Activated CD4-positive, alpha-beta memory T cell treated with anti-CD3 and anti-CD28 coated beads for 36 hours (primary cell): ENCODE results near the gene MPDZ. TPM values are rescaled to one million over a fixed set of nuclear protein-coding genes. Genes with fewer than 3 reads are reported as not detected.

Experiments used
- CTCF ChIA-PET: fragments of 350-600 bp; sonication (Branson Sonifier 250); formaldehyde crosslinking; loops from one replicate; lab custom pipeline; 2021; ENCODE audit warnings: antibody characterized with exemption, inconsistent platforms; lab: Charles Lee
- POLR2A ChIA-PET: fragments of 350-600 bp; sonication (Branson Sonifier 250); formaldehyde crosslinking; loops from one replicate; lab custom pipeline; 2021; ENCODE audit warnings: antibody characterized with exemption; lab: Charles Lee
- DNase-seq: peaks from one replicate; pipeline ENCODE4 v3.0.0-alpha.2; 2020
- H3K27ac Mint-ChIP-seq: one replicate; pipeline ENCODE4 v1.8.0; 2021; ENCODE audit warnings: mixed read lengths
- H3K27me3 Mint-ChIP-seq: one replicate; pipeline ENCODE4 v1.8.0; 2021; ENCODE audit warnings: mixed read lengths
- H3K36me3 Mint-ChIP-seq: one replicate; pipeline ENCODE4 v1.8.0; 2021; ENCODE audit warnings: mixed read lengths
- H3K4me1 Mint-ChIP-seq: one replicate; pipeline ENCODE4 v1.8.0; 2021; ENCODE audit warnings: low read depth, mixed read lengths
- H3K4me3 Mint-ChIP-seq: one replicate; pipeline ENCODE4 v1.8.0; 2021; ENCODE audit warnings: mild to moderate bottlenecking, mixed read lengths
- H3K9me3 Mint-ChIP-seq: one replicate; pipeline ENCODE4 v1.8.0; 2021; ENCODE audit warnings: mixed read lengths
- intact Hi-C: fragments of 100-400 bp; cut with micrococcal nuclease; formaldehyde crosslinking; loops from one replicate; pipeline ENCODE4 v1.15.1; 2023
- total RNA-seq, 2 experiments: library from RNA; stranded (reverse); gene quantifications; one replicate each; pipeline ENCODE4 v1.2.3, GENCODE V29; 2021

The MPDZ gene
- total RNA-seq, 2 experiments from 2014 or later: not detected

DNA sequence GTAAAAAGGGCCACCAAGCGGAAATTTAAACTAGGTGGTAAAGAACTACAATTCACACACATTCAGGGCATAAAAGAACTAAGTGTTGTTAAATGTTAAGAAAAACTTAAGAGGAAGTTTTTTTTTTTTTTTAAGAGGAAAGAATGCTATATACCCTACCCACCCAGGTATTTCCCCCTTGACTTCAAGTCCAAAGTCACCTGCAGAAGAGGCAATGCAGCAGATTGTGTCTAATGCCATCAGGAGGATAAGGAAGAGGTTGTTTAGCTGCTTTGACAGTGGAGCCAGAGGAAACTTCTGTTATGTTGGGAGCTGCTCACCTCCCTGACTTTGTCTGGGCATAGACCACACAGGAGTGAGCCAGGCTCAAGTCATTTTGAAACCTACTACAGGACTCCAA, 69.2 kb downstream of the MPDZ start:
- no peak overlapping the region for H3K27ac Mint-ChIP-seq

DNA sequence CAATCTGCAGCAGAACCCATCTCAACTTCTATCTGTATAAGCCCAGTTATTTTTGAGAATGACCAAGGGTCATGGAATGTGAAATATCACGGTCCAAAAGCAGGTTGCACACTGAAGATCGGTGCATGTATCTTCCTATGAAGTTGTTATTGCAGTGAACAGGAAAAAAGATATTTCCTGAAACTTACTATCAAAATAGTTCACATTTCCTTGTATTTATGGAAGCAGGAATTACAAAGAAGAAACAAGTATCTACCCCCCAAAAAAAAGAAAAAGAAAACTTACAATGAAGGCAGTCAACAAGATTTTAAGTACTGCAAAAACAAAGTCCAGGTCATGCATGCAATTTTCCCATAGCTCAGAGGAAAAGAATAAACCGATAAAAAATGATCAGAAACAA, 70.0 kb downstream of the MPDZ start:
- Mint-ChIP-seq H3K27ac (no peak overlapping the region), H3K27me3 (no peaks in the 10 kb centered on the region)
- POLR2A ChIA-PET: no interaction called here

More for the DNA sequence above, 69.2 kb downstream of the MPDZ start:
- Mint-ChIP-seq H3K9me3 (peaks cover 2% of the 10 kb centered on the region), H3K4me1 (no peaks in the 10 kb centered on the region), H3K36me3 (no peaks in the 10 kb centered on the region), H3K4me3 (no peak overlapping the region), H3K27me3 (no peaks in the 10 kb centered on the region)
- no peak for DNase-seq
- intact Hi-C loops: no loop called here
- ChIA-PET CTCF (no interaction called here), POLR2A (no interaction called here)

DNA sequence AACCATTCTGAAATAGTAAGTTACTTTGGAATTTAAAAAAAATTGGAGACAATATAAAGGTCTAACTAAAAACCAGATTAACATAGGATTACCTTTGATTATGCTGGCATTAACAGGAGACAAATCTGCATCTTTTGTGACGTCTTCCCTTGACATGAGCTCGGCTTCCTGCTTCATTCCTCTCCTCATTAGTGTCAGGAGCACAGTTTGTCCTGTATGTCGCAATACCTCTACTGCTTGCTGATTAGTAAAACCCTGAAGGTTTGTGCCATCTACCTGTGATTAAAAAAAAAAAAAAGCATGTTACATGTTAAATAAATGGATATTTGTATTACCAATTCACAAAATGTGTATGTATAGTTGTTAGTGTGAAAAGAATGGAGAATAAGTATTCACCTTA, 73.7 kb downstream of the MPDZ start:
- POLR2A ChIA-PET: no interaction called here
- no peak for DNase-seq
- H3K36me3 Mint-ChIP-seq: no peaks in the 10 kb centered on the region
- H3K4me1 Mint-ChIP-seq: no peaks in the 10 kb centered on the region
- H3K4me3 Mint-ChIP-seq: no peak overlapping the region
- intact Hi-C loops: no loop called here
- CTCF ChIA-PET: no interaction called here
- no peak overlapping the region for H3K27ac Mint-ChIP-seq
- H3K27me3 Mint-ChIP-seq: no peaks in the 10 kb centered on the region
- H3K9me3 Mint-ChIP-seq: peaks cover 5% of the 10 kb centered on the region

More for the DNA sequence above, 70.0 kb downstream of the MPDZ start:
- H3K4me1 Mint-ChIP-seq: no peaks in the 10 kb centered on the region
- H3K9me3 Mint-ChIP-seq: peaks cover 2% of the 10 kb centered on the region
- no peak for DNase-seq
- H3K36me3 Mint-ChIP-seq: no peaks in the 10 kb centered on the region
- H3K4me3 Mint-ChIP-seq: no peak overlapping the region
- intact Hi-C loops: no loop called here
- CTCF ChIA-PET: no interaction called here

DNA sequence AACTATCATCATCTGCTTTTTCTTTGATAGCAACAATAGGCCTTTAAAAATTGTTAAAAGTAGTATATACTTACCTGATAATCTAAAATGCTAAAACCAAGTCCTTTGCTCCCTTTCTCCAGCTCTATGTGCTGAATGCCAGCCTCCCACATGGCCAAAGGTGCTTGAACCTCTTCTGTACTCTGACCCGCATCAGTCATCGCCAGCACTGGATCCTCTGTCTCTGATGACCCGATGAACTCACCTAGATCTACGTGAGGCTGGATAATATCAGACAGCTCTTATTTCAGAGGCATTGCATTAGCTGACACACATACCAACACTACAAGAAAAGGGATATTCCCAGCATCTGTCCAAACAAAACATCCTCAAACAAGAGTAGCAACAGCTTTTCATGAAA, 89.5 kb downstream of the MPDZ start:
- Mint-ChIP-seq H3K9me3 (peaks cover 13% of the 10 kb centered on the region), H3K27ac (no peak overlapping the region), H3K27me3 (no peaks in the 10 kb centered on the region), H3K4me3 (no peak overlapping the region), H3K4me1 (no peaks in the 10 kb centered on the region), H3K36me3 (no peaks in the 10 kb centered on the region)
- intact Hi-C loops: no loop called here
- ChIA-PET CTCF (no interaction called here), POLR2A (no interaction called here)
- DNase-seq: no peak

DNA sequence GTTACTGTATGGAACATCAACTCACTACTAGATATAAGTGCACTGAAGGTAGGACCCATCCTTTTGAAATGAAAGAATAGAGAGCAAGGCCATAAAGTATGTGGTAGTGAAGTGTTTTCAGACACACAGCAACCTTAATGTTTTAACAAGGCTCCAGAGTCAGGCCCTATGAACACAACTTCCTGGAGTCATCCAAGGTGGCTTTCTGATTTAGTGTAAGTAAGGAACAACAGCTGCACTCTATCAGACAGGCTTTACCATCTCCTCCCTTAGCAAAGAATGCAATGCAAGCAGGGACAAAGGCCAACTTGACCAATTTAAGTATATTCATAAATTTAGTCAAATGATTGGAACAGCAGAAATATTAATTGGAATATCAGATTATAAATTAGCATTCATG, 90.1 kb downstream of the MPDZ start:
- Mint-ChIP-seq H3K27me3 (no peaks in the 10 kb centered on the region), H3K27ac (no peak overlapping the region), H3K4me1 (no peaks in the 10 kb centered on the region), H3K9me3 (peaks cover 13% of the 10 kb centered on the region), H3K4me3 (no peak overlapping the region), H3K36me3 (no peaks in the 10 kb centered on the region)
- intact Hi-C loops: no loop called here
- ChIA-PET CTCF (no interaction called here), POLR2A (no interaction called here)
- DNase-seq: no peak

DNA sequence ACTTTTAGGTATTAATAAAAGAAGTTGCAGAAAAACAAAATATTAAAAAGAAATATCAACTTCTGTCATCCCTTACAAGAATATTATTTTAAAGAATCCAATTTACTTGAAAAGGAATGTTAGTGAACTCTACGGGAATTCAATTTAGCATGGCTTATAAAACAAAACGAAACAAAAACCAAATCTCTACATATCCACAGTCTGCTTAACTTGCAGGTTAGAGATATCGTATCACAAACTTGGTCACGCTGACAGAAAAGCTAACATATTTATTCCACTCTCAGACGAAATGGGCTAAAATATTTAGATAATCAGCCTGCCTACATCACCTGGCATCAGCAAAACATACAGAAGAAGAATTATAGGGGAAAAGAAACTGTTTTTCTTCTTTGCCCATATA, 92.7 kb downstream of the MPDZ start:
- Mint-ChIP-seq H3K36me3 (no peaks in the 10 kb centered on the region), H3K4me1 (no peaks in the 10 kb centered on the region), H3K27ac (no peak overlapping the region), H3K27me3 (no peaks in the 10 kb centered on the region), H3K9me3 (peaks cover 10% of the 10 kb centered on the region), H3K4me3 (no peak overlapping the region)
- ChIA-PET POLR2A (no interaction called here), CTCF (no interaction called here)
- DNase-seq: no peak
- intact Hi-C loops: no loop called here

DNA sequence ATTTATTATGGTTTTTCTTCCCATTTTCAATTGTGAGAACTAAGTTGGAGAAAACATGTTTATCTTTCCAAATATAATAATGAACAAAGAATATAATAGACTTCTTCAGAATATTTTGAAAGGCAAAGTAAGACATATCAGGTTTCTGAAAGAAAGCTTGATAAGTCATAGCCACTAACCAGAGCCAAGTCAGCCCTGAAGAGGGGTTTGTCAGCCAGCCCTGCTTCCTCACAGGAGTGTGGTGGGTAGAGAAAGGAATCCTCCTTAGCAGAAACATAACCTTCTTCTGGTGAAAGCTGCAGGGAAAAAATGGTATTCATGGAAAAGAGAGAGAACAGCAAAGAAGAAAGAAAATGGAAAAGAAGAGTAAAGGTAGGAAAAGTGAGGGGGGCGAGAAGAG, 93.4 kb downstream of the MPDZ start:
- H3K4me3 Mint-ChIP-seq: no peak overlapping the region
- no peaks in the 10 kb centered on the region for H3K36me3 Mint-ChIP-seq
- no peak overlapping the region for H3K27ac Mint-ChIP-seq
- no peak for DNase-seq
- no peaks in the 10 kb centered on the region for H3K27me3 Mint-ChIP-seq
- no peaks in the 10 kb centered on the region for H3K4me1 Mint-ChIP-seq
- peaks cover 10% of the 10 kb centered on the region for H3K9me3 Mint-ChIP-seq
- ChIA-PET CTCF (no interaction called here), POLR2A (no interaction called here)
- intact Hi-C loops: no loop called here

DNA sequence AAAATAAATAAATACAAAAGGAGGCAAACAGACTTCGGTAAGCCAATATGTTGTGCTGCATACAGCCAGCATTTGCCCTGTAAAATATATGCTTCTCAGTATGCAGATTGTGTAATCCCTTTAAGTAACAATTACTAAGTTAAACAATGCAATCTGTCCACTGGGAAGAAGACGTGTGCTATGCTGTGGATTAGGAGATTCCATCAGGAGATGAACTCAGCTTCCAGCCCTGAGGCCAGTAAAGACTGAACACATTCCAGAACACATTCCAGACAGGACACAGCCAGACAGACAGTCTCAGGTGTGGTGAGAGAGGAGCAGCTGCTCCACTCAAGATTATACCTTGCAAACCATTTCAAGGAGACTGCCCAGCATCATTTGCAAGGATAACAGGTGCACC, 97.8 kb downstream of the MPDZ start:
- H3K27ac Mint-ChIP-seq: no peak overlapping the region
- CTCF ChIA-PET: no interaction called here
- H3K9me3 Mint-ChIP-seq: peaks cover 9% of the 10 kb centered on the region
- H3K36me3 Mint-ChIP-seq: no peaks in the 10 kb centered on the region
- H3K27me3 Mint-ChIP-seq: no peaks in the 10 kb centered on the region
- POLR2A ChIA-PET: no interaction called here
- H3K4me3 Mint-ChIP-seq: no peak overlapping the region
- no peak for DNase-seq
- intact Hi-C loops: no loop called here
- no peaks in the 10 kb centered on the region for H3K4me1 Mint-ChIP-seq

DNA sequence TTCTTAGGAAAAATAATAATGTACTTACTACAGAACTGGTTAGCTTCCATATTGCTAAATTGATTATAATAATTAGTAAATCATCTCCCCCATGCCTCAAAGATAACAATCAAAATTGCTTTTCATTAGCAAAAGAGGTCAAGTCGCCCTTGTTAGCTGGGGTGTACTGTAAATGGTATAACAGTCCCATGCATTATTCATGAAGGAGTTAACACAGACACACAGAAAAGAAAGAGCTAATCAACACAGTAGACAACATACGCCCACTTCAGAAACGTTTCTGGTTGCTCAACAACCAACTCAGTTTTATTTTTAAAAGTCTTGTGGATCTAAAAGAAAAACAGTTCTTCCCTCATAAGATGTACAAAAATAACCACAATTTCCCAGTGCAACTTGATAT, 100.2 kb downstream of the MPDZ start:
- H3K4me3 Mint-ChIP-seq: no peak overlapping the region
- no peaks in the 10 kb centered on the region for H3K4me1 Mint-ChIP-seq
- H3K27me3 Mint-ChIP-seq: no peaks in the 10 kb centered on the region
- no peak overlapping the region for H3K27ac Mint-ChIP-seq
- no peak for DNase-seq
- no peaks in the 10 kb centered on the region for H3K36me3 Mint-ChIP-seq
- CTCF ChIA-PET: no interaction called here
- POLR2A ChIA-PET: no interaction called here
- intact Hi-C loops: no loop called here
- peaks cover 15% of the 10 kb centered on the region for H3K9me3 Mint-ChIP-seq

DNA sequence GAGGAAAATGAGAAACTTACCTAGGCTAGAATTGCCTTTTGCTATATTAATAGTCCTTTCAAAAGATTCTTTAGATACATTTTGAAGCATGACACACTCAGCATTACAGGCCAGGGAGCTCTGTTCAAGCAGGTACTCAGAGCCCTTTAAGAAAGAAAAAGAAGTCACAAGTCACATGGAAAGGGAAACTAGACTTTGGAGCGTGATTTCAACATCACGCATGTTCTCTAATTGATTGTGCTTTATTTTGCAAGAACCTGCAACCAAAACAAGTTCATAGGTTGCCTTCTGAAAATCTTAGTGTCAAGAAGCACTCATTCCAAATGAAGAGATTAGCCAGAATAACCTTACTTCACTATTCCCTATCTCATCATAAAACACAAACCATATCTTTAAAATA, 103.8 kb downstream of the MPDZ start:
- no peak overlapping the region for H3K4me3 Mint-ChIP-seq
- H3K27ac Mint-ChIP-seq: no peak overlapping the region
- POLR2A ChIA-PET: no interaction called here
- no peaks in the 10 kb centered on the region for H3K27me3 Mint-ChIP-seq
- no peaks in the 10 kb centered on the region for H3K36me3 Mint-ChIP-seq
- CTCF ChIA-PET: no interaction called here
- intact Hi-C loops: no loop called here
- H3K4me1 Mint-ChIP-seq: no peaks in the 10 kb centered on the region
- H3K9me3 Mint-ChIP-seq: peaks cover 19% of the 10 kb centered on the region
- DNase-seq: no peak

DNA sequence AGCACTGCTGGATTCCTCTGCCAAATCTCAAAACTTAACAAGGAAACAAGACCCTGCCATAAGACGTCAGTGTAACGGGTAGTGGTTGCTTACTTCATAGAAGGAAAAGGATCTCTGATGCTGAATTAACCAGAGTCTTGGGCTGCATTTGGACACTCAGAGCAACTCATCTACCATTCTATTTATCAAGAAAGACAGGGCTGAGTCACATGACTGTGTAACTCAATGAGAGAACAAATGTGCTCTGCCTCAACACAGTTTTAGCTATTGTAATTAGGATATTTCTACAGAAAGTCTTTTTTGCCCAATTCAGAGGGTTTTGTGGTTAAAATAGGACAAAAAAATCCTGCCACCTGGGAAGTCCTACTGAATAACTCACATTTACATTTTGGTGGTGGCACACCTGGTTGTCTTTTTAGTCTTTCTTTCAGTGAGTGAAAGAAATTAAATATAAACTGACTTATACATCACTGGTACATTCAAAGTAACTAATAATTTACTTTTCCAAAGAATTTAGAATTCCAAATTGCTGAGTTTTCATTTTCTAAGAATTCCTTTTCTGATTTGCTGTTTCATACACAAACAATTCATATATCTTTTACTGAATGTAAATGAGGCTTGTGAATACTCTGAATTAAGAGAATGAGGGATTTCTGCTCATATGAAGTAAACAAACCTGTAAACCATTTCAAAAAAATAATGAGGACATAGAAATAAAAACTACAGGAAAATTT, 104.4 kb downstream of the MPDZ start:
- Mint-ChIP-seq H3K4me3 (no peak overlapping the region), H3K4me1 (no peaks in the 10 kb centered on the region), H3K27me3 (no peaks in the 10 kb centered on the region), H3K36me3 (no peaks in the 10 kb centered on the region), H3K27ac (no peak overlapping the region), H3K9me3 (peaks cover 19% of the 10 kb centered on the region)
- POLR2A ChIA-PET: no interaction called here
- CTCF ChIA-PET: no interaction called here
- intact Hi-C loops: no loop called here
- no peak for DNase-seq

DNA sequence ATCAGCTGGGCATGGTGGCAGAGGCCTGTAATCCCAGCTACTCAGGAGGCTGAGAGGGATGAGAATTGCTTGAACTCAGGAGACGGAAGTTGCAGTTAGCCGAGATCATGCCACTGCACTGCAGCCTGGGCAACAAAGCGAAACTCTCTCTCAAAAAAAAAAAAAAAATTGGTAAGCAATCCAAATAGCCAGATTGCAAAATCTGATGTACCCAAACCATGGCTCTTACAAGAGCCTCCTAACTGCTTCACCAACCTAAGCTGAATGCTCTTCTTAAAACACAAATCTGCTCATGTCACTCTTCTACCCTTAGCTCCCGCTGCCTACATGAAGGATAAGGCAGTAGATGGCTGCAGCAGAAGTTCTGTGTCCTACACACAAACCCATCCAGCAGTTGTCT, 105.9 kb downstream of the MPDZ start:
- intact Hi-C loops: no loop called here
- H3K4me3 Mint-ChIP-seq: no peak overlapping the region
- H3K9me3 Mint-ChIP-seq: peaks cover 25% of the 10 kb centered on the region
- no peaks in the 10 kb centered on the region for H3K27me3 Mint-ChIP-seq
- ChIA-PET POLR2A (no interaction called here), CTCF (no interaction called here)
- no peak for DNase-seq
- H3K27ac Mint-ChIP-seq: no peak overlapping the region
- H3K36me3 Mint-ChIP-seq: no peaks in the 10 kb centered on the region
- no peaks in the 10 kb centered on the region for H3K4me1 Mint-ChIP-seq

DNA sequence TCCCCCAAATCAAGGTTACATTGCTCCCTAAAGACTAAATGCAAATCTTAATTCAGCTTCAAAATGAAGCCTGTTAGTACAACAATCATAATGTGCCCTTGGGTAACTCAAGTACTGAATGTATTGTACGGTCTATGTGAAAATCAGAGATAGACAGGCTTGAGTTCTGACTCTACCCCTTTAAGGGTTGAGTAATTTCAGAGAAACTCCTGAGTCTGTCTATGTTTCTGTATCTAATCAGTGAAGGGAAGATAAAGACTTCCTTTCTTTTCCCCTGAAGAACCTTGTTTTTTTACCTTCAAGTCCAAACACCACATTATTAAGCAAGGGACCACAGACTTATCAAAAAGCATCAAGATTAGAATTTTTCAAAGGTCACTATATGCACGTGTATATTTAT, 108.2 kb downstream of the MPDZ start:
- intact Hi-C loops: no loop called here
- ChIA-PET CTCF (no interaction called here), POLR2A (no interaction called here)
- Mint-ChIP-seq H3K27me3 (no peaks in the 10 kb centered on the region), H3K4me1 (no peaks in the 10 kb centered on the region), H3K27ac (no peak overlapping the region), H3K36me3 (no peaks in the 10 kb centered on the region), H3K9me3 (peaks cover 26% of the 10 kb centered on the region), H3K4me3 (no peak overlapping the region)
- no peak for DNase-seq
